GM19238 (cell line): ENCODE measurements around the gene AKAIN1.

Source experiments
- DNase-seq: peaks from one replicate; pipeline ENCODE4 v3.0.0; 2011; ENCODE audit warnings: low spot score; ENCODE audit not compliant: insufficient read length

AKAIN1 gene

GRCh38 chr18:5162111-5162510, 34.9 kb downstream of the AKAIN1 start:
- no peak for DNase-seq

GRCh38 chr18:5159080-5159479, 38.0 kb downstream of the AKAIN1 start:
- no peak for DNase-seq

GRCh38 chr18:5158587-5158986, 38.5 kb downstream of the AKAIN1 start:
- no peak for DNase-seq

GRCh38 chr18:5158172-5158571, 38.9 kb downstream of the AKAIN1 start:
- no peak for DNase-seq

GRCh38 chr18:5155907-5156287, 41.2 kb downstream of the AKAIN1 start:
- DNase-seq, result no peak

GRCh38 chr18:5155218-5155906, 41.7 kb downstream of the AKAIN1 start:
- DNase-seq, result no peak

- DNase-seq, result no peak
These were observed 44.6 kb downstream of the AKAIN1 start for GRCh38 chr18:5152343-5153020.

- DNase-seq, result no peak
These were observed 46.2 kb downstream of the AKAIN1 start for GRCh38 chr18:5150894-5151293.

GRCh38 chr18:5146093-5146492, 51.0 kb downstream of the AKAIN1 start:
- DNase-seq, result no peak

GRCh38 chr18:5145168-5145825, 51.8 kb downstream of the AKAIN1 start:
- DNase-seq, result no peak

GRCh38 chr18:5144629-5145028, 52.4 kb downstream of the AKAIN1 start:
- no peak for DNase-seq

- no peak for DNase-seq
These were observed 54.2 kb downstream of the AKAIN1 start for GRCh38 chr18:5142859-5143258.

GRCh38 chr18:5142131-5142530, 54.9 kb downstream of the AKAIN1 start:
- no peak for DNase-seq

GRCh38 chr18:5137261-5137660, 59.8 kb downstream of the AKAIN1 start:
- no peak for DNase-seq

GRCh38 chr18:5132987-5133386, 64.1 kb downstream of the AKAIN1 start:
- DNase-seq, result no peak

- DNase-seq, result no peak
These were observed 74.8 kb downstream of the AKAIN1 start for GRCh38 chr18:5122272-5122671.

GRCh38 chr18:5110266-5110665, 86.8 kb downstream of the AKAIN1 start:
- no peak for DNase-seq

- no peak for DNase-seq
These were observed 89.1 kb downstream of the AKAIN1 start for GRCh38 chr18:5107988-5108387.

GRCh38 chr18:5106730-5107129, 90.3 kb downstream of the AKAIN1 start:
- DNase-seq, result no peak

GRCh38 chr18:5104246-5104645, 92.8 kb downstream of the AKAIN1 start:
- no peak for DNase-seq

- no peak for DNase-seq
These were observed 93.4 kb downstream of the AKAIN1 start for GRCh38 chr18:5103693-5104092.

- DNase-seq, result no peak
These were observed 93.8 kb downstream of the AKAIN1 start for GRCh38 chr18:5103286-5103685.
